HG03439 (cell line): ENCODE data around the gene DYNC1I2.
"Not testable (repeated sequence)": the region's sequence is repeated elsewhere in the genome, so short reads cannot be mapped to it uniquely, and the experiment has no call there.

Experiments used
- ATAC-seq: cut with Tn5 transposase; IDR thresholded peaks from one replicate; pipeline ENCODE4 v1.9.1; 2021; ENCODE audit warnings: mild to moderate bottlenecking, moderate library complexity; ENCODE audit not compliant: unreplicated experiment

DYNC1I2 gene

GRCh38 chr2:171712051-171712450, 24.8 kb downstream of the DYNC1I2 start:
- no peak for ATAC-seq

GRCh38 chr2:171718720-171719119, 31.5 kb downstream of the DYNC1I2 start:
- peak; percentile 82 for ATAC-seq

GRCh38 chr2:171719660-171720059, 32.4 kb downstream of the DYNC1I2 start:
- ATAC-seq = no peak

GRCh38 chr2:171723716-171724683, 36.7 kb downstream of the DYNC1I2 start:
- no peak for ATAC-seq

GRCh38 chr2:171726847-171727450, 39.7 kb downstream of the DYNC1I2 start:
- ATAC-seq = no peak

GRCh38 chr2:171728989-171729951, 42.0 kb downstream of the DYNC1I2 start:
- no peak for ATAC-seq

GRCh38 chr2:171729952-171730317, 42.7 kb downstream of the DYNC1I2 start:
- ATAC-seq = no peak

- ATAC-seq = no peak
Measured at GRCh38 chr2:171735991-171736710, 48.9 kb downstream of the DYNC1I2 start.

GRCh38 chr2:171741189-171741588, 53.9 kb downstream of the DYNC1I2 start:
- ATAC-seq = no peak

GRCh38 chr2:171742760-171743159, 55.5 kb downstream of the DYNC1I2 start:
- ATAC-seq = no peak

- ATAC-seq = no peak
Measured at GRCh38 chr2:171745141-171745540, 57.9 kb downstream of the DYNC1I2 start.

- ATAC-seq = no peak
Measured at GRCh38 chr2:171745806-171746205, 58.5 kb downstream of the DYNC1I2 start.

- ATAC-seq = no peak
Measured at GRCh38 chr2:171747371-171747770, 60.1 kb downstream of the DYNC1I2 start.

GRCh38 chr2:171754254-171754939, 67.1 kb downstream of the DYNC1I2 start:
- ATAC-seq = no peak

GRCh38 chr2:171758762-171759161, 71.5 kb downstream of the DYNC1I2 start:
- ATAC-seq = not testable (repeated sequence)

GRCh38 chr2:171761176-171761575, 73.9 kb downstream of the DYNC1I2 start:
- ATAC-seq = not testable (repeated sequence)

- ATAC-seq = no peak
Measured at GRCh38 chr2:171762879-171763573, 75.8 kb downstream of the DYNC1I2 start.

GRCh38 chr2:171763602-171764001, 76.3 kb downstream of the DYNC1I2 start:
- ATAC-seq = no peak

- no peak for ATAC-seq
Measured at GRCh38 chr2:171771463-171771862, 84.2 kb downstream of the DYNC1I2 start.
